GM04504 (cell line): Measurements from ENCODE around the gene SLC2A9.

Experiments
- DNase-seq: peaks from one replicate; pipeline ENCODE4 v3.0.0-alpha.2; 2012; ENCODE audit warnings: low read depth

SLC2A9 gene

DNA sequence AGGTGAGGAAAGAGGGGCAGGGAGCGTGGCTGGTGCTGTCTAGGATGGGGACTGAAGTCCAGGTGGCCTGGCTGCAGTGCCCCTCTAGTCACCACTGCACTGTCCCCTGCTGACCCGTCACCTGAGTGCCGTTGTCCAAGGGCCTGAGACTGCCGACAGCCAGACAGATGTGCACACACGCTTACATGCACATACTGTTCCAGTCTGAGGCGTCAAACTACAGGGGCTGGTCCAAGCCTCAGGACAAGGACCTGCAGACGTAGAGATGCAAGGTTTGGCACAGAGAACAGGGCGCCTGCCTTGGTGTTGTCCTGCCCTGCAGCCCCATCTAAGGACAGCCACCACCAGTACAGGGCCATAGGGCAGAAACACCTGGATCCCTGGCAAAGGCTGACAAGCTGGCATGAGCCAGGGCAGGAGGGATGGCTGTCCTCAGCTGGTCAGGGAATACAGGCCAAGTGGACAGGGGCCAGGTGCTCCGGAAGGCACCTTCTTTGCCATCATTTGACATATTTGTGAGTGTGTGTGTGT, 1.7 kb downstream of the SLC2A9 start:
- DNase-seq: no peak

DNA sequence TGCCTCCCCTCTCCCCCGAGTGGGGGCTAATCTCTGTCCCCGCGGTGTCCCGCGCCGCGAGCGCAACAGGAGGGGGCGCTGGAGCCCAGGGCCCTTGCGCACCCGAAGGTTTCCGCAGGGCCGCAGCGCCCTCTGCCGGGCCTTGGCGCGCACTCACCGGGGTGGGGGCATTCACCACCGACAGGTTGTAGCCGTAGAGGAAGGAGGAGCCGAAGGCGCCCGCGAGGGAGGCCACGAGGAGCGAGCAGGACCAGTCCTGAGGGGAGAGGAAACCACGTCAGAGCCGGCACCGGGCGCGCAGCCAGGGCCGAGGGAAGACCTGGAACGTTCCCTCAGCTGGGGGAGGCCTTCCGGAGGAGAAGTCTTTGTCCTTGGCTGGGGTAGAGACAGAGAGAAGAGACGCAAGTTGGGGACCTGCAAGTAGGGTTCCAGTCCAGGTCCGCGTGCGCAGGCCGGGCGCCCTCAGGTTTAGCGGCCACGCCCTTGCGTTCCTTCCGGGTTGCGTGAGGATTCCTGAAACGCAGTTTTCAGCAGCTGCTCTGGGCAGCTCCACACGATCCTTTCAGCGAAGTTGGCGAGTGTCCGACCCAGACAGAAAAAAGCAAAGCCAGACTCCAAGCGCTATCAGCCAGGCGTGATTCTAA, 2.4 kb downstream of the SLC2A9 start:
- peak; percentile 72 for DNase-seq

DNA sequence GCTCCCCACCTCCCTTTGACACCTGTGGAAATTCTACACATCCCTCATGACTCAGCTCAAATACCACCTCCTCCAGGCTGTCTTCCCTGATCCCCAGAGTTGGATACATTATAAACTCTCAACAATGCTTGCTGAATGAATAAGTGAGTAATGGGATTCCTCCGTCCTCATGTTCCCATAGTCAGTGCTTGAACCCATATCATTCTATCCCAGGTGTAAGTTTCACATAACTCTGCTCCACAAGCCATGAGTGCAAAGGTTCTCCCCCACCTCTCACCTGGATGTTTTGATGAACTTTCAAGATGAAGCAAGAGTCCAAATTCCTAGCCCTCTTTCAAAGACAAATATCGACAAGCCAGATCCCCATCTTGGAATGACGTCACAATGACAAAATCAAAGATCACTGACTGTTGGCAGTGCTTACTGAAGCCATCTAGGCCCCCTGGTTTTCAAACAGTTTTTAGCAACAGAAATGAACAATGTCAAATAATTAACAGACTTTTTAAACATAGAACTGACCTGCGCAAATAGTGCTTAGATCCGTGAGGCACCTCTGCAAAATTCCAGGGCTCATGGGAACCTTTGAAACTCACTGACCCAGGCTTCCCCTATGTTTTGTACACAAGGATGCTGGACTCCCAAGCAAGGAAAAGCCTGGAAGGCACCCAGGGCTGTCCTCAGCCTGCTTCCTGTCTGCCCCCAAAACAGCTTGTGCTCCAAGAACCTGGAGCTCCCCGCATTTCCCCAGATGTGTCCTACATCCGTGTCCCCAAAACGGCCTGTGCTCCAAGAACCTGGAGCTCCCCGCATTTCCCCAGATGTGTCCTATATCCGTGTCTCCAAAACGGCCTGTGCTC, 4.0 kb downstream of the SLC2A9 start:
- no peak for DNase-seq

DNA sequence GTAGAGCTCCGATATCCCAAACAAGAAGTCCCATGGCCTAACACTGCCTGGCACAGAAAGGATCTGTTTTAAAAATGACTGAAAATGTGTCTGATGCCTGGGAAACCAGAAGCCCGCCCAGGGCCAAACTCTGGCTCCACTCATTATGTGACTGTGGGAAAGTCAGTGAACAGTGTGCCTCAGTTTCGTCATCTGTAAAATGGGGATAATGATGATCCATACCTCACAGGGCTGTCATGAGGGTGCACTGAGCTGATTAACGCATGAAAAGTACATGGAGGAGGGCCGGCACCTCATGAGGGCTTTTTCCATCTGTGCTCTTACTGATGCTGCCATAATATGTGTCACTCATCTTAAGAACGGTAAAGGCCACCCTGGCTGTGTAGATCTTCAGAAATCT, 5.1 kb downstream of the SLC2A9 start:
- no peak for DNase-seq

DNA sequence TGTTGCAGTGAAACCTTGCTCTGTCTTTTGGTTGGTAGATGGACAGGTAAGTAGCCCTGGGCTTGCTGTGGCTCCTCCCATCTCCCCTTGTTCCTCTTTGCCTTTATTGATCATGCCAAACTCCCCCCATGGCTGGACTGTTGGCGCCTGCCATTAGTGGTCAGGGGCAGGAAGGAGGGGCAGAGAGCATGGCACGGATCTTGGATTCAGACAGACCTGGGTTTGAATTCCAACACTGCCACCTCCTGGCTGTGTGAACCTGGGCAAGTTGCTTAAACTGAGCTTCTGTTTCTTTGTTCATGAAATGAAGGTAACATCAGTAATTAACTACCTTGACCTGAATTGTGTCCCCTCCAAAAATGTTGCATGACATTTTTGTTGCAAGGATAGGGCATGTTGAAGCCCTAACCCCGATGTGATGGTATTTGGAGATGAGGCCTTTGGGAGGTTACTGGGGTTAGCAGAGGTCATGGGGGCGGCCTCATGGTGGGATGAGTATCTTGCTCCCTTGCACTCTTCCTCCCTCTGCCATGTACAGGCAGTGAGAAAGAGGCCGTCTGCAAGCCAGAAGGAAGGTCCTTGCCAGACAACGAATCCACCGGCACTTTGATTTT, 6.0 kb downstream of the SLC2A9 start:
- no peak for DNase-seq

DNA sequence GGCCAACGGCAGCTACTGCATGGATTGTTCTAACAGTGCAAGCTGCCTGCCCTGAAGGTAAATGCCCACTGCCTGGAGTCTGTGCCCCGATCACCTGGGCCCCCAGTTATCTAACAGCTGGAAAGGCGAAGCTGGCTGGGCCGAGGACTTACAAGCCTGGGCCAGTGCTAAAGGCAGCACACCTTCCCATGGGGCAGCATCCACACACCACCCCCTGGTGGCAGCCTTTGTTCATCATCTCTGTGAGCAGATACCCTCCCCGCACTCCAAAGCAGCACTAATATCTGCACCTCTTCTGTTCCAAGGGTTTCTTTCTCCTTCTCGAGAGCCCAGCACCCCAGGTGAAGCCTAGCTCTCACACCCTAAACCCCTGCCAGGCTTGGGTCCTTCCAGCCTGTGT, 7.6 kb downstream of the SLC2A9 start:
- no peak for DNase-seq

DNA sequence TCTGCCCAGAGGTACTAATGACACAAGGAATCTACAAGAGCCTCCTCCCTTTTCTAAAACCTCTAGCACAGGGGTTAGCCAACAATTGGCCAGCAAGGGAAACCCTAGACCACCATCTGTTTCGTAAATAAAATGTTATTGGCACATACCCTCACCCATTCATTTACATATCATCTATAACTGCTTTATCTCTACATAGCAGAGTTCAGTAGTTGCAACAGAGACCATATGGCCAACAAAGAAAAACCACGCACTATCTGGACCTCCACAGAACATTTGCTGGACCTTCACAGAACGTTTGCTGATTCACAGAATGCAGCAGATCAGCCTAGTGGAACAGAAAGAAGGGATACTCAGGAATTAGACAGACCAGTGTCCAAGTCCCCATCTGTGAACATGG, 9.4 kb downstream of the SLC2A9 start:
- no peak for DNase-seq

DNA sequence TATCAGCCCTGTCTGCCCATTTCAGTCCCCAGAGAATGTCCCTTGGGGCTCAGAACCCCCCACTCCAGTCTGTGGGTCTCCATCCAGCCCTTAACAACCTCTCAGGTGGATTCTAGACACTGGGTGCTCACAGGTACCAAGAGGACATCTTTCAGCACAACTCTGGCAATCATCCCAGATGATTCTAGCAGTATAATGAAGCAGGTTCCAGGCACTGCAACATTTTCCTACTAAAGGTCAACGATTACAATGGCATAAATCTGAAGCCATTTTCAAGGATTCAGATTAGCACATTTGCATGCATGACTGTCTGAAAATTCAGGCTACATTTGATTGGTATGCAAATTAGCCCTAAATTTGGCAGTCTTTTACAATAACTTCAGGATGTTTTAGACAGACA, 10.0 kb downstream of the SLC2A9 start:
- no peak for DNase-seq

DNA sequence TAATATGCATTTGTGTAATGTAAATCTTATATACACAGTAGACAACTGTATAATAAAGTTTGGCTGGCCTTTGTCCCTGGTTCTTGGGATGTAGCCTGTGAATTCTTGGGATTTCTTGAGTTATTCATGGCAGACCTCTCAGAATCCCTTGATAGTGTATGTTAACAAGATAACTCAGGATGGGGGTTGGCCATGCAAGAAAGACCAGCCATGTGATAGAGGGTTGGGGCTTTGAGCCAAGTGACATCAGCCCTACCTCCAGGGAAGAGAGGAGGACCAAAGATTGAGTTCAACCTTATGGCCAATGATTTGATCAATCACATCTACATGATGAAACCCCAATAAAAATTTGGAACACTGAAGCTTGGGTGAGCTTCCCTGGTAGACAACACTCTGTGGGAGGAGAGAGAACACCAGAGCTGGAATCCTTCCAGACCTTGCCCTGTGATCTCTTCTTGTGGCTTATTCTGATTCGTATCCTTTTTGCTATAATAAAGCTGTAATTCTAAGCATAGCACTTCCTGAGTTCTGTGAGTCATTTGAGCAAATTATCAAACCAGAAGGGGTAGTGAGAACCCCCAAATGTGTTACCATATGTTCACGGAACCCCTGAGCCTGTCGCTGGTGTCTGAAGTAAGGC, 11.3 kb downstream of the SLC2A9 start:
- no peak for DNase-seq

DNA sequence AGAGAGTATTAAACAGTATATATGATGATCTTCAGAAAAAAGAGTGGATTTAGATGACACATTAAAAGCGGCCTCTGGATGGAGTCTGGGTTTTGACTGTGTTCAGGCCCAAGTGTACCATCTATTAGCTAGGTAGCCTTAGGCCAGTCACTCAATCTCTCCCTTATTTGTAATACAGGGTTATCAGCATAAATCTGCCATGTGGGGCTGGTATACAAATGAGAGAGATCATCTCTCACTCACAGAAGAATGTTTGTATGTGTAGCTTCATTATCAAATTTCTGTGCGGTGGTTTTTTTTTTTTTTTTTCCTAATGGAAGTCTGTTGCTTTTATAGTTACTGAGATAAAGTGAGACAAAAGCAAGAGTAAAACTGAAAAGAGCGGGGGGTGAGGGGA, 12.7 kb downstream of the SLC2A9 start:
- no peak for DNase-seq

DNA sequence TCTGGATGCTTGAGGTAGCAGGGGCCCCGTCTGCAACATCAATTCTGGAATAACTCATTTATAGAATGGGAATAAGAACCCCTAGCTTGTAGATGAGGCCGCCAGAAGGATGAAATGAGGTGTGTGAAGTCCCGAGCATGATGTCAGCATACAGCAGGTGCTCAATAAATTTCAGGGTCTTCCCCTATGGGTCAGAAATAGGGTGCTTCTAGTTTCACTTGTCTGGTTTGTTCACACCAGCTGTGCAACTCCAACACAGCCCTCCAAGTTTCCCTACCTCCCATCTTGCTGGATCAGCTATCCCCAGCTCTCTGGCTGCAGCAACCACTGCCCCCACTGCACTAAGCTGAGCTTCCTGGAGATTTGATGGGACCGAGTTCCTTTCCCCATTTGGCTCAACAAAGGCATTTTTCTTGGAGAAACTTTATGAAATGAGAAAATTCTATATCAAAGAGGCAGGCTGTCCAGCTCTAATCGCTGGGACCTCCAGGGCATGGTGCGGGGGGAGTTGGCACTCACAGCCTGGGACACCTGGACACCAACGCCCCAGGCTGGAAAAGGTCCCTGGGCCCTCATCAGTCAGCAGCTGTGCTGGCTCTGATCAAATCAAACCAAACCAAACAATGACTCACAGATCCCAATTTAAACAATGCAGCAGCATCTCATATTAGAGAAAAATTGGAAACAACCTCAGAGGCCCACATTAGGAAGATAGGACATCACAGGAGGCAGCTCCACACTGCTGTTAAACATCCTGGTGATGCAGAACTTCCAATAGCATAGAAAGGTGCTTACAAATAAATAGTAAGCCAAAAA, 13.3 kb downstream of the SLC2A9 start:
- DNase-seq: no peak

DNA sequence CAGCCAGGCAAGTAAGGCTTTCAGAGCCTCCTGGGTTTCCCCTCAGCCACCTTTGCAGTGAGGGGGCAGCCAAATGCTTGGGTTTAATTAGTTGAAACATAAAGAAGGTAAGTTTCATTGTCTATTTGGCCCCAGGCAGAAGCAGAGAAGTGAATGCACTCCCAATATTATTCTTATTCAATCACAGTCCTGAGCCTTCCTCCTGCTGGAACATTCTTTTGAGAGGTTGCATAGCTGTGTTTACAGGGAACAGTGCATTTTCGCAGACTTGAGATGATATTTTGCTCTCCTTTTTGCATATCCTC, 13.9 kb downstream of the SLC2A9 start:
- DNase-seq: no peak

DNA sequence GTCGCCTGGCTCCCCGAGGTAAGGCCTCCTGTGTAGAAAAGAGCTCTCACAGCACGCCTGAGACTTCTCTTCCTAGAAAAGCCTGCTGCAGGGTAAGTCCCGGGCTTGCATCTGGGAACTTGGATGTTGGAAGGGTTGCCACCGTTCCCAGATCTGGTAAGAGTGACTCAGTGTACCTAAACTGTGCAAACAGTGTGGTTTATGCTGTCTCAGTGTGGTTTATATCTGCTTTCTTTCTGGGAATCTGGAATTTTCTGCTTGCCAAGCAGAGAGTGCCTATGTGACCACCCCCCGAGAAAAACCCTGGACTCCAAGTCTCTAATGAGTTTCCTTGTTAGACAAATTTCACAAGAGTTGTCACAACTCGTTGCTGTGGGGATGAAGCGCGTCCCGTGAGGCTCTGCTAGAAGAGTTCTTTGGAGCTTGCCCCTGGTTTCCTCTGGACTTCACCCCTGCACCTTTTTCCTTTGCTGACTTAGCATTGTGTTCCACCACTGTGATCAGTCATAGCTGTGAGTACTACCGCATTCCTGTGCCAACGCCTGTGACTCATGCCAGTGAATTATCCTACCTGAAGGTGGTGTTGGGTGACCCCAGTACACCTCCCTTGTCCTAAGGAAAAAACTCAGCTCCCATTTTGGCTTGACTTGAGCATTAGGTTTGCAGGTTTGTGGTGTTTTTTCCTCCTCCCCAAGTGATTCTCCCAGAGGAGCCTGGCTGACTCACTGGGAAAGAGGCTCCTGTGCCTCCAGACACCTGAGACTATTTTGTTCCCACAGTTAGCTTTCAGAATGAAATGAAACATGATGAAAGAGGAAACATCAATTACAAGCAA, 14.5 kb downstream of the SLC2A9 start:
- no peak for DNase-seq

DNA sequence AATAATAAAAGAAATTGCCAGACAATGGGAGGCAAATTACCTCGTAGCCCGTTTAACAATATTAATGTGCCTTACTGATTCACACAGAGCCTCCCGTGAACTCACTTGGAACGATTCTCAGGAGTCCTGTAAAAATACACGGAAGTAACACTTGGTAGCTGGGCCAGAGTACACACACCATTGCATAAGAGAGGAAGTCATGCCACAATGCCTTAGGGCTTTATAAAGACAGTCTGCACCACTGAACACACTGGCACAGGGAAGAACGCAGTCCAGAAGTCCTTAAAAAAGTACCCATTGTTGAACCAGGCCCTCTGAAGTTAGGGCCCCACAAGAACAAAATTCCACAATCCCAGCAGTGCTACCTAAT, 15.1 kb downstream of the SLC2A9 start:
- peak; percentile 51 for DNase-seq

DNA sequence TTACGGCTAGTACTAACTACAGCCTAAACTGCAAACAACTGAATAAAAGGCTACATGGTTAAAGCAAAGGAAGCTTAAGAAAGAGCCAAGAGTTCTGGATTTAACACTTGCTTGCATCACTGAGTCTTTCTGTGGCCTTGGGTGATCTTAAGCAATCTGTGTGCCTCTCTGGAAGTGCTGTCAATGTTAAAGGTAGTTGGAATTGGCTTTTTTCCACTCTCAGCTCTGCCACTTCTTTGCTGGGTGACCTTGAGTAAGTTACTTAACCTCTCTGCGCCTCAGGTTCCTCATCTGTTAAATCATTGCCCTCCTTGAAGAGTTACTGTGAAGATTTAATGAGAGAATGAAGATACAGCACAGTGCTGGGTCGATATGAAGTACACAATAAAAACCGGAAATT, 15.7 kb downstream of the SLC2A9 start:
- DNase-seq: no peak

DNA sequence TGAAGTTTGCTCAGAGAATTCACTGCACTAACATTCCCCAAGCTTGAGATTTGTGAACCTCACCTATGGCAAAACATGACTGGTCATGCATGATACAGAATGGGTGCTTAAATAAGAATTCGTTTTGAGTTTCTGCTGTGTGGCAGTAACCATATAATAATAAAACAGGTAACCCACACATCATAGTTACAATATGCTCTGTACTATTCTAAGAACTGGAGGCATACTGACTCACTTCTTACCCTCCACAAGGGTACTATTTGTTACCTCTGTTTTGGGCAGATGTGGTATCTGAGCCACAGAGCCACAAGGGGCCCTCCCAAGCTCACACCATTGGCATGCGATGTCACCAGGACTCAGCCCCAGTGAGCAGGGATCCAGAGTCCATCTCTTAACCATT, 17.6 kb downstream of the SLC2A9 start:
- no peak for DNase-seq

DNA sequence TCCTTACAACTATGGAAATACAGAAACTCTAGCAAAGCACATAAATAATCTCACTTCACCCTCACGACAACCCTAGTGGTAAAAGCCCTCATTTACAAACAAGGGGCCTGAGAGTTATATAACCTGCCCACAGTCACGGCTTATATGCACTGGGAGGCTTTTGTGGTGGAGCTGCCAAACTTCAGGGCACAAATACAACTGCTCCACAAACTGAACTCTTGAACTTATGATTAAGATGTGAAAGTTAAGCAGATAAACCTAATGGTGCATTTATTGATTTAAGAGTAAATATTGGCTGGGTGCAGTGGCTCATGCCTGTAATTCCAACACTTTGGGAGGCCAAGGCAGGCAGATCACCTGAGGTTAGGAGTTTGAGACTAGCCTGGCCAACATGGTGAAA, 19.0 kb downstream of the SLC2A9 start:
- DNase-seq: no peak

DNA sequence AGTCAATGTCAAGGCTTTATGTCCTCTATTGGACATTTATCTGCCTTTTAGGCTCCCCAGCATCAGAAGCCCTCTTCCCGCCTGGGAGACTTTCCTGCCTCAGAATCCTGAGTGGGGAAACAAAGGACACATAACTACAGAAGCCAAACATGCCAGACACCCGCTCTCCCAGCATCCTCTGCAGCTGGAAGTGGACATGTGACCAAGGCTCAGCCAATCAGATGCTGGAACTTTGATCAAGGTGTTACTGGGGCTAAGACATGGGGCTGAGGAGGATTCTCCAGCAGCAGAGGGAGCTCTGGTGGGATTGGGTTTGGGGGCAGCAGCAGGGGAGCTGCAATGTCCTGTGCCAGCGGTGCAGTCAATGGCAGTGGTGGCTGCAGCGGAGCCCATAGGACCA, 19.5 kb downstream of the SLC2A9 start:
- no peak for DNase-seq

DNA sequence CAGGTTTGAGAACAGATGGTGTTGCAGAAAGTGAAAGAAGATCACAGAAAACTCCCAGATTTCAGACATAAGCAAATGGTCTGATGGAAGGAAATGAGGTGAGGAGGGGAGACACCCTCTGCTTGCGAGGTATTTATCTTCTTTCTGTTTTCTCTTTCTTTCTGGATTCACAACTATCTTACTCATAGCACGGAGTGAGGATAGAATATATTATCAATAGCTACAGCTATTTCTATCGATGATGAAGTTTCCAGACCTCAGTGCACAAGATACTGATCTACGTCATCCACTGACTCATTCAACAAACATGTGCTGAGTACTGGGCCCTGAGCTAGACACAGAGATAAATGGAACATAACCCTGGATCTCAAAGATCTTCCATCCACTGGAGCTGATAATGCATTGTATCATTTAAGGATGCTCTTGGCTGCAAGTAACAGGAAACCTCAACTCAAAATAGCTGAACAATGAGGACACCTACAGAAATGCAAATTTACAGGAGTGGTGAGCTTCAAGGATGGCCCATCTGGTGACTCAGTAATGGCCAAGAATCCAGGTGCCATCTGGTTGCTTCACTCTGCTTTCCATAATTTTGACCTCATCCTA, 21.2 kb downstream of the SLC2A9 start:
- no peak for DNase-seq

DNA sequence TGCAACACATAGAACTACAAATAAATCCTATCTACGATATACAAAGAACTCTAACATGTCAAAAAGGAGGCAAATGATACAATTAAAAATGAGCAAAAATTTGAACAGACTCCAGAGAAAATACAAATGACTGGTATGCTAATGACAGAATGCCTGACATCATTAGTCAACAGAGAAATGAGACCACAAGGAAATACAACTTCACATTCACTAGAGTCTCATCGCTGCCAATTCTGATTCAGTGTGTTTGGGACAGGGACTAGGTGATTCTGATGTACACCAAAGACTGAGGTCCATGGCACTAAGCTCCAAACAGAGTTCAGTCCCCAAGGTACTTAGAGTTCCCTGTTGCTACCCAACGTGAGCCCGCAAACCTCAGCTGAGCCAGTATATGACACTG, 23.4 kb downstream of the SLC2A9 start:
- no peak for DNase-seq
